H7 (cell line): ENCODE results near the gene PODXL. TPM values are rescaled to one million over a fixed set of nuclear protein-coding genes. Genes with fewer than 3 reads are reported as not detected.

Source experiments
- DNase-seq: peaks from one replicate; pipeline ENCODE4 v3.0.0; 2012
- H3K27me3 ChIP-seq: 2 replicates; pipeline ENCODE4 v1.6.0; 2011; ENCODE audit warnings: mild to moderate bottlenecking, low read length; ENCODE audit not compliant: control insufficient read depth, insufficient read depth
- H3K36me3 ChIP-seq: replicated peaks from 2 replicates; pipeline ENCODE4 v1.5.1; 2011; ENCODE audit warnings: low read length; ENCODE audit not compliant: control insufficient read depth, insufficient read depth
- H3K4me3 ChIP-seq: 2 replicates; pipeline ENCODE4 v1.5.1; 2011; ENCODE audit warnings: low read depth, mild to moderate bottlenecking, control low read depth, low read length, moderate library complexity; ENCODE audit not compliant: insufficient read depth
- total RNA-seq: library from RNA; depleted of rRNA; stranded (reverse); fragments of >200 nt; shearing (Covaris generic); gene quantifications from 2 replicates; pipeline ENCODE4 v1.2.3, GENCODE V29; 2014

PODXL gene
- total RNA-seq, 1 experiment from 2014 or later: 254 TPM

- H3K36me3 ChIP-seq: peaks cover 42% of the 10 kb centered on the region
- DNase-seq: peak; percentile 52
These were observed 1.4 kb downstream of the PODXL start for GRCh38 chr7:131554880-131555516.

GRCh38 chr7:131553931-131554330 is 2.5 kb downstream of the PODXL start:
- Histone ChIP-seq H3K4me3 (peak overlapping the region; percentile 86), H3K36me3 (peaks cover 49% of the 10 kb centered on the region)
- DNase-seq: peak; percentile 48

More at GRCh38 chr7:131554880-131555516, 1.4 kb downstream of the PODXL start:
- peak overlapping the region; percentile 86 for H3K4me3 ChIP-seq
- no peaks in the 10 kb centered on the region for H3K27me3 ChIP-seq

GRCh38 chr7:131552053-131552452 is 4.4 kb downstream of the PODXL start:
- no peak for DNase-seq
- peak overlapping the region; percentile 15; the same call in 1 of the 2 replicates for H3K4me3 ChIP-seq
- peaks cover 52% of the 10 kb centered on the region for H3K36me3 ChIP-seq
- no peaks in the 10 kb centered on the region for H3K27me3 ChIP-seq

More at GRCh38 chr7:131553931-131554330, 2.5 kb downstream of the PODXL start:
- no peaks in the 10 kb centered on the region for H3K27me3 ChIP-seq

- Histone ChIP-seq H3K4me3 (no peak overlapping the region; the same call in 1 of the 2 replicates), H3K27me3 (no peaks in the 10 kb centered on the region), H3K36me3 (peaks cover 52% of the 10 kb centered on the region)
- DNase-seq: peak; percentile 22
These were observed 5.6 kb downstream of the PODXL start for GRCh38 chr7:131550846-131551245.

GRCh38 chr7:131548371-131548770 is 8.1 kb downstream of the PODXL start:
- no peak for DNase-seq
- H3K27me3 ChIP-seq: no peaks in the 10 kb centered on the region
- H3K4me3 ChIP-seq: no peak overlapping the region
- H3K36me3 ChIP-seq: peaks cover 47% of the 10 kb centered on the region

- Histone ChIP-seq H3K27me3 (no peaks in the 10 kb centered on the region), H3K4me3 (no peak overlapping the region), H3K36me3 (peaks cover 48% of the 10 kb centered on the region)
- no peak for DNase-seq
These were observed 8.8 kb downstream of the PODXL start for GRCh38 chr7:131547589-131547988.

GRCh38 chr7:131546583-131547141 is 9.8 kb downstream of the PODXL start:
- Histone ChIP-seq H3K27me3 (no peaks in the 10 kb centered on the region), H3K4me3 (no peak overlapping the region), H3K36me3 (peaks cover 48% of the 10 kb centered on the region)
- peak; percentile 92 for DNase-seq

- Histone ChIP-seq H3K4me3 (no peak overlapping the region), H3K36me3 (peaks cover 45% of the 10 kb centered on the region), H3K27me3 (no peaks in the 10 kb centered on the region)
- peak; percentile 53 for DNase-seq
These were observed 10.3 kb downstream of the PODXL start for GRCh38 chr7:131546126-131546525.

- DNase-seq: no peak
- H3K36me3 ChIP-seq: peaks cover 45% of the 10 kb centered on the region
- no peak overlapping the region for H3K4me3 ChIP-seq
- no peaks in the 10 kb centered on the region for H3K27me3 ChIP-seq
These were observed 11.8 kb downstream of the PODXL start for GRCh38 chr7:131544449-131545301.

GRCh38 chr7:131544021-131544420 is 12.4 kb downstream of the PODXL start:
- Histone ChIP-seq H3K4me3 (no peak overlapping the region), H3K36me3 (peaks cover 40% of the 10 kb centered on the region), H3K27me3 (no peaks in the 10 kb centered on the region)
- no peak for DNase-seq

- Histone ChIP-seq H3K4me3 (no peak overlapping the region), H3K36me3 (peaks cover 39% of the 10 kb centered on the region), H3K27me3 (no peaks in the 10 kb centered on the region)
- DNase-seq: no peak
These were observed 13.1 kb downstream of the PODXL start for GRCh38 chr7:131543298-131543697.

GRCh38 chr7:131540491-131541162 is 15.8 kb downstream of the PODXL start:
- DNase-seq: no peak
- no peaks in the 10 kb centered on the region for H3K27me3 ChIP-seq
- H3K36me3 ChIP-seq: peaks cover 48% of the 10 kb centered on the region
- H3K4me3 ChIP-seq: no peak overlapping the region

- DNase-seq: peak; percentile 81
- Histone ChIP-seq H3K4me3 (no peak overlapping the region), H3K27me3 (no peaks in the 10 kb centered on the region), H3K36me3 (peaks cover 43% of the 10 kb centered on the region)
These were observed 17.6 kb downstream of the PODXL start for GRCh38 chr7:131538813-131539179.

GRCh38 chr7:131538071-131538812 is 18.2 kb downstream of the PODXL start:
- Histone ChIP-seq H3K4me3 (no peak overlapping the region), H3K27me3 (no peaks in the 10 kb centered on the region), H3K36me3 (peaks cover 40% of the 10 kb centered on the region)
- no peak for DNase-seq
